MM.1S (cell line): Measurements from ENCODE around the gene PCGF1.

Experiments used
- DNase-seq: peaks from one replicate; pipeline ENCODE4 v3.0.0-alpha.2; 2015
- H2AFZ ChIP-seq: fragments of 300-600 bp; sonication (generic); 2 replicates; pipeline ENCODE4 v1.6.0; 2016; ENCODE audit warnings: antibody characterized with exemption, low read length
- H3F3A ChIP-seq: fragments of 300-600 bp; sonication (generic); 2 replicates; pipeline ENCODE4 v1.6.1; 2016; ENCODE audit warnings: mild to moderate bottlenecking, antibody characterized with exemption, low read length, moderate library complexity, mixed read lengths; ENCODE audit not compliant: insufficient read depth
- H3K27ac ChIP-seq: fragments of 300-600 bp; sonication (generic); 2 replicates; pipeline ENCODE4 v1.5.1; 2016; ENCODE audit warnings: mild to moderate bottlenecking, low read length
- H3K27me3 ChIP-seq: fragments of 300-600 bp; sonication (generic); replicated peaks from 2 replicates; pipeline ENCODE4 v1.6.0; 2016; ENCODE audit warnings: low read length; ENCODE audit not compliant: insufficient read depth
- H3K36me3 ChIP-seq: fragments of 300-600 bp; sonication (generic); replicated peaks from 2 replicates; pipeline ENCODE4 v1.6.1; 2016; ENCODE audit warnings: mild to moderate bottlenecking, low read length, mixed read lengths; ENCODE audit not compliant: insufficient read depth
- H3K4me1 ChIP-seq: fragments of 300-600 bp; sonication (generic); 2 replicates; pipeline ENCODE4 v1.6.1; 2016; ENCODE audit warnings: low read length, mixed read lengths
- H3K4me2 ChIP-seq: fragments of 300-600 bp; sonication (generic); 2 replicates; pipeline ENCODE4 v1.6.0; 2016; ENCODE audit warnings: low read depth, low read length
- H3K4me3 ChIP-seq: fragments of 300-600 bp; sonication (generic); 2 replicates; pipeline ENCODE4 v1.5.1; 2016; ENCODE audit warnings: low read length, mixed read lengths
- H3K79me2 ChIP-seq: fragments of 300-600 bp; sonication (generic); 2 replicates; pipeline ENCODE4 v1.6.1; 2016; ENCODE audit warnings: mixed run types, low read length, mixed read lengths
- H3K9ac ChIP-seq: fragments of 300-600 bp; sonication (generic); 2 replicates; pipeline ENCODE4 v1.6.1; 2016; ENCODE audit warnings: low read length, mixed read lengths
- H3K9me2 ChIP-seq: fragments of 300-600 bp; sonication (generic); replicated peaks from 2 replicates; pipeline ENCODE4 v1.6.1; 2016; ENCODE audit warnings: mild to moderate bottlenecking, low read length, mixed read lengths; ENCODE audit not compliant: insufficient read depth
- H3K9me3 ChIP-seq: fragments of 300-600 bp; sonication (generic); replicated peaks from 2 replicates; pipeline ENCODE4 v1.6.1; 2016; ENCODE audit warnings: mild to moderate bottlenecking, low read length, mixed read lengths; ENCODE audit not compliant: insufficient read depth
- H4K20me1 ChIP-seq: fragments of 300-600 bp; sonication (generic); 2 replicates; pipeline ENCODE4 v1.6.1; 2016; ENCODE audit warnings: mild to moderate bottlenecking, low read length, moderate library complexity, mixed read lengths; ENCODE audit not compliant: insufficient read depth
- EZH2 ChIP-seq: fragments of 300-600 bp; sonication (generic); optimal IDR thresholded peaks from 2 replicates; pipeline ENCODE3; 2017; ENCODE audit warnings: low read depth, mild to moderate bottlenecking, antibody characterized with exemption, low read length, mixed read lengths
- EZH2phosphoT487 ChIP-seq: fragments of 300-600 bp; sonication (generic); IDR thresholded peaks from 2 replicates; pipeline ENCODE4 v1.6.1; 2018; ENCODE audit warnings: antibody characterized with exemption, low read length
- TF ChIP-seq, protein P1 (sequence below): fragments of 300-600 bp; sonication (generic); IDR thresholded peaks from 2 replicates; pipeline ENCODE4 v1.5.1; 2016; ENCODE audit warnings: antibody characterized with exemption, low read length, mixed read lengths

PCGF1 gene

DNA sequence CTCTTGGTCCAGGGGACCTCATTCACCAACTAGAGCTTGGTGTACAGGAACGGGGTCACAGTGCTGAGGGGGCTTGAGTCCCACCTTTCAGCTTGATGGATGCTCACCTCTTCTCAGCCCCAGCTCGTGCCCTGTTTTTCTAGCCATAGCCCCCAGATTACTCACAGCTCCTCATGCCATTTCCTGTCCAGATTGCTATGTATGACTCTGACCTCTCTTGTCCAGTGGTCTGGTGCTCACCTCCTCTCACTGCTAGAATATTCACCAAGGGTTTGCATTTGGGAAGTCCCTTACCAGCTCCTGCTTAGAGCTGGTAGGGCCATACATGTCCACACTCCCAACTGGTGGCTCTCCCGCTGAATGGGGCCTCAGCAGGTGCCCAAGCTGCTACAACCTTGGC, 13.9 kb downstream of the PCGF1 start:
- H3K36me3 ChIP-seq, result no peaks in the 10 kb centered on the region
- no peaks in the 10 kb centered on the region for H3K4me1 ChIP-seq
- H3K4me2 ChIP-seq, result no peak overlapping the region

DNA sequence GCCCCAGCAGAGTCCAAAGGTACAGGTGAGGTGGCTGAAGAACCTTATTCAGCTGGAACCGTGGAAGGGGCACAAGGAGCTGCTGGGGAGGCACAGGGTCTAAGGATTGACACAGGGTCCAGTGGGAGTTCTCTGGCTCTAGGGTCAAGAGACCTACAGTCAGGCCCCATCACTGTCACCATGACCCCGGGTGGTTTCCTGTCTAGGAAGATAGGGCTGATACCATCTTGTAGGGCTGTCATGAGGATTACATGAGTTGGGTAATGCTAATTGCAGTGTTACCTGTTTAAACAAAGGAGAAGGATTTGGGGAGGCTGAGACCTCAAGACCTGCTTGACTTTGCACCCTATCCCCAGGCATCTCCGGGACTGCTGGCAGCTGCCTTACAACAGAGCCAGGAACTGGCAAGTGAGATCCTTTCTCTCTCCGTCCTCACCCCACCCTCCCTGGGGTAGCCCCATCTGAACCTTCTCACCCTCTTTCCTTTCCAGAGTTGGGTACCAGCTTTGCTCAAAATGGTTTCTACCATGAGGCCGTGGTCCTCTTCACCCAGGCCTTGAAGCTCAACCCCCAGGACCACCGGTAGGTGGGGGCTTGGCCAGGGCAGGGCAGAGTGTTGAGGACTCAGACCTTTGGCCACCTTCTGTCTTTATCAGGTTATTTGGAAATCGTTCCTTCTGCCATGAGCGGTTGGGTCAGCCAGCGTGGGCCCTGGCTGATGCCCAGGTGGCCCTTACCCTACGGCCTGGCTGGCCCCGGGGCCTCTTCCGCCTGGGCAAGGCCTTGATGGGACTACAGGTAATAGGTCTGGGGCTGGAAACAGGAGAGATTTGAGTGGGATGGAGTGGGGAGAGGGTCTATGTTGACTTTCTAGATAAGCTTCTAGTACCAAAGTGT, 15.6 kb downstream of the PCGF1 start:
- Histone ChIP-seq H3K4me3 (no peak overlapping the region), H4K20me1 (no peaks in the 10 kb centered on the region), H3K9ac (no peak overlapping the region), H3K4me1 (no peaks in the 10 kb centered on the region), H3K9me3 (no peaks in the 10 kb centered on the region), H3K9me2 (no peaks in the 10 kb centered on the region), H3K79me2 (no peaks in the 10 kb centered on the region), H3F3A (no peaks in the 10 kb centered on the region), H2AFZ (no peak overlapping the region), H3K27me3 (no peaks in the 10 kb centered on the region), H3K4me2 (no peak overlapping the region), H3K36me3 (no peaks in the 10 kb centered on the region), H3K27ac (no peak overlapping the region)
- TF ChIP-seq EZH2phosphoT487 (no peak), EZH2 (no peak)
- TF ChIP-seq, protein P1, sequence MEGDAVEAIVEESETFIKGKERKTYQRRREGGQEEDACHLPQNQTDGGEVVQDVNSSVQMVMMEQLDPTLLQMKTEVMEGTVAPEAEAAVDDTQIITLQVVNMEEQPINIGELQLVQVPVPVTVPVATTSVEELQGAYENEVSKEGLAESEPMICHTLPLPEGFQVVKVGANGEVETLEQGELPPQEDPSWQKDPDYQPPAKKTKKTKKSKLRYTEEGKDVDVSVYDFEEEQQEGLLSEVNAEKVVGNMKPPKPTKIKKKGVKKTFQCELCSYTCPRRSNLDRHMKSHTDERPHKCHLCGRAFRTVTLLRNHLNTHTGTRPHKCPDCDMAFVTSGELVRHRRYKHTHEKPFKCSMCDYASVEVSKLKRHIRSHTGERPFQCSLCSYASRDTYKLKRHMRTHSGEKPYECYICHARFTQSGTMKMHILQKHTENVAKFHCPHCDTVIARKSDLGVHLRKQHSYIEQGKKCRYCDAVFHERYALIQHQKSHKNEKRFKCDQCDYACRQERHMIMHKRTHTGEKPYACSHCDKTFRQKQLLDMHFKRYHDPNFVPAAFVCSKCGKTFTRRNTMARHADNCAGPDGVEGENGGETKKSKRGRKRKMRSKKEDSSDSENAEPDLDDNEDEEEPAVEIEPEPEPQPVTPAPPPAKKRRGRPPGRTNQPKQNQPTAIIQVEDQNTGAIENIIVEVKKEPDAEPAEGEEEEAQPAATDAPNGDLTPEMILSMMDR, result no peak
- DNase-seq, result no peak

More for the DNA sequence above, 13.9 kb downstream of the PCGF1 start:
- peaks cover 9% of the 10 kb centered on the region for H3K27me3 ChIP-seq
- DNase-seq, result no peak
- no peaks in the 10 kb centered on the region for H3K9me2 ChIP-seq
- H3K9ac ChIP-seq, result no peak overlapping the region
- H4K20me1 ChIP-seq, result no peaks in the 10 kb centered on the region
- H3F3A ChIP-seq, result no peaks in the 10 kb centered on the region
- no peak overlapping the region for H3K27ac ChIP-seq
- no peaks in the 10 kb centered on the region for H3K79me2 ChIP-seq
- TF ChIP-seq, protein P1, result no peak
- TF ChIP-seq EZH2, result no peak
- no peak for TF ChIP-seq EZH2phosphoT487
- no peak overlapping the region for H2AFZ ChIP-seq
- no peaks in the 10 kb centered on the region for H3K9me3 ChIP-seq
- H3K4me3 ChIP-seq, result no peak overlapping the region

DNA sequence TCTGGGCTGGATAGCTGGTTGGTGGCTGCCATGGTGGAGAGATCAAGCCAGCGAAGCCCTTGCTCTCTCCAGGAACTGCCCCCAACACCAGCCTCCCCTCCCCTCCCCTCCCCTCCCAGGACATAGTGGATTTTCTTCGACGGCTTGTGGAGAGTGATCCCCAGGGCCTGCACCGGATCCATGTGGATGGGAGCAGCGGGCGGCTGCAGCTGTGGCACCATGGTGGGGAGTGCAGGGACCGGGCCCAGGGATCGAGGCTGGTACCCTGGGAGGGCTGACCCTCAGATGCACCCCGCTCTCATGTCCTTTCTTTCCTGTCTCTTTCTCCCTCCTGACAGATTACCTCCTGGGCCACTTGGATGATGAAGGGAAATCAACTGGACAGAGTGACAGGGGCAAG, 17.6 kb downstream of the PCGF1 start:
- no peak for DNase-seq
- TF ChIP-seq, protein P1, result no peak
- TF ChIP-seq EZH2phosphoT487, result no peak
- TF ChIP-seq EZH2, result no peak
- H2AFZ ChIP-seq, result no peak overlapping the region
- no peaks in the 10 kb centered on the region for H3F3A ChIP-seq
- H3K27ac ChIP-seq, result no peak overlapping the region
- no peaks in the 10 kb centered on the region for H3K36me3 ChIP-seq
- no peaks in the 10 kb centered on the region for H3K27me3 ChIP-seq
- H3K9me3 ChIP-seq, result no peaks in the 10 kb centered on the region
- H3K4me3 ChIP-seq, result no peak overlapping the region
- peaks cover 2% of the 10 kb centered on the region; the same call in 1 of the 2 replicates for H3K79me2 ChIP-seq
- H3K4me2 ChIP-seq, result no peak overlapping the region
- no peaks in the 10 kb centered on the region for H3K9me2 ChIP-seq
- H4K20me1 ChIP-seq, result no peaks in the 10 kb centered on the region
- H3K9ac ChIP-seq, result no peak overlapping the region
- H3K4me1 ChIP-seq, result no peaks in the 10 kb centered on the region
